NK-92 (cell line): Measurements from ENCODE around the gene TRIM71.
"Not testable (repeated sequence)": the region's sequence is repeated elsewhere in the genome, so short reads cannot be mapped to it uniquely, and the experiment has no call there.

Source experiments
- DNase-seq: peaks from one replicate; lab custom pipeline; 2025; ENCODE audit not compliant: unreplicated experiment; lab: John Stamatoyannopoulos, UW

Gene TRIM71

GRCh38 chr3:32886911-32887310, 69.1 kb downstream of the TRIM71 start:
- DNase-seq = no peak

GRCh38 chr3:32888739-32889138, 70.9 kb downstream of the TRIM71 start:
- no peak for DNase-seq

- no peak for DNase-seq
Measured at GRCh38 chr3:32890420-32891276, 72.9 kb downstream of the TRIM71 start.

- no peak for DNase-seq
Measured at GRCh38 chr3:32891365-32891764, 73.6 kb downstream of the TRIM71 start.

GRCh38 chr3:32892625-32893598, 75.1 kb downstream of the TRIM71 start:
- no peak for DNase-seq

GRCh38 chr3:32894977-32895376, 77.2 kb downstream of the TRIM71 start:
- no peak for DNase-seq

DNA sequence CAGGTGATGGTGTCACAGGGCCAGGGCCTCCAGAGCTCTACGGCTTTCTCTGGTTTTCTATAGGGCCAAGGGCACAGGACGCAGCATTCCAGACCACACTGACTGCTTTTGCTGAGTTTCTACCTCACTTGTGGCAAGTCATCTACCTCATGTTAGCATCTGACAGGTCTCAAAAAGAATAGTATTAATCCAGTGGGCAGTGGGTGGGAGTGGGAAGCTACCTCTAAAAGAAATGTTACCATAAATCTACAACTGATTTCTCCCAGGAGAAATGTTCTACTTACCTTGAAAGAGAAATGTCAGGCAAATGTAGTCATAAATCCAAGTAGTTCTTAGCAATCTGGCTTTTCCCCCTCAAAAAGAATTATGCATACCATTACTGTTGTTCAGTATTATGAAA, 77.9 kb downstream of the TRIM71 start:
- DNase-seq = no peak

GRCh38 chr3:32896143-32896542, 78.3 kb downstream of the TRIM71 start:
- DNase-seq = no peak

- DNase-seq = no peak
Measured at GRCh38 chr3:32897001-32897601, 79.3 kb downstream of the TRIM71 start.

- no peak for DNase-seq
Measured at GRCh38 chr3:32897981-32898623, 80.3 kb downstream of the TRIM71 start.

DNA sequence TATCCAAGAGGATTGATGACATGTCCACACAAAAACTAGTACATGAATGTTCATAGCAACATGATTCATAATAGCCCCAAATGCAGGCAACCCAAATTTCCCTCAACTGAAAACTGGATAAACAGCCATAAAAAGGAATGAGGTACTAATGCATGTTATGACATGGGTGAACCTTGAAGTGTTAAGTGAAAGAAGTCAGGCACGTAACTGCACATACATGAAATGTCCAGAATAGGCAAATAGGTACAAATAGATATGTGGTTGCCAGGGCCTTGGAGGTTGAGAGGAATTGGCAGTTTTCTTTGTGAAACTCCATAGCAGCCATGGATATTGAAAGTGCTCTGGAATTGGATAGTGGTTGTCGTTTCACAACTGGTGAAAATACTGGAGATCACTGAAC, 81.5 kb downstream of the TRIM71 start:
- no peak for DNase-seq

DNA sequence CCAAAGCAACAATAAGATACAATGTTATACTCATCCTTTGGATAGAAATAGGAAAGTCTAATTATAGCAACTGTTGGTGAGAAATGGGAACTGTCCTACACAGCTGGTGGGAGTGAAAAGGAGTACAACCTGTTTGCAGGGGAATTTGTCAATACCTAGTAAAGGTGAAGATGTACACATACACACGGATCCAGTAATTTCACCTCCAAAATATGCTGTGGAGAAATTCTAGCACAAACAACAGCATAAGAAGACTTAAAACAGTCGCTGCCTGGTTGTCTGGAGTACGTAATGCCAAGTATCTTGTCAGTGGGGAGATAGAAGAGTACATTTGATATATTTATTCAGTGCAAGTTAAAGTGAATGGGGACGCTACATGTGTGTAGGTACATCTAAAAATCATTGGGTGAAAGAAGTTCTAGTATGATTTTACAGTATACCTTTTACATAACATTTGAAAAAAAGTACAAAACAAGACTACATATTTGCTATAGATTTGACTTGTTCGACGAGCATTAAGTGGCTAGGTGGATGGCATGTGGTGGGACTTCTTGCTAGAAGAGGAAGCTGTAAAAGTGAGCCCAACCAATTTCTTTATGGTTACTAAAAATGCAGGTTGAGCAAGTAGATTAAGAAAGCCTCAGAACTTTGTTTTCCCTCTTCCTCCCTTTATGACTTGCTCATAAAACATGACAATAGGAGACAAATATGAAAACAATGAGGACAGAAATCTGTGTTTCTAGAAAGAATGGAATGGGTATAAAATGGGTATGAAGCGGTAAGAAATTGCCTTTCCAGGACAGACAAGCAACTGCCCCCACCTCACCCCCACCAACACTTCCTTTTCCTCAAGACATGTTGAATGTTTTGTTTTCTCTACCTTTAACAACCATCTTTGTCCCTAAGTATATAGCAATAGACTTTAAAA, 83.5 kb downstream of the TRIM71 start:
- no peak for DNase-seq

DNA sequence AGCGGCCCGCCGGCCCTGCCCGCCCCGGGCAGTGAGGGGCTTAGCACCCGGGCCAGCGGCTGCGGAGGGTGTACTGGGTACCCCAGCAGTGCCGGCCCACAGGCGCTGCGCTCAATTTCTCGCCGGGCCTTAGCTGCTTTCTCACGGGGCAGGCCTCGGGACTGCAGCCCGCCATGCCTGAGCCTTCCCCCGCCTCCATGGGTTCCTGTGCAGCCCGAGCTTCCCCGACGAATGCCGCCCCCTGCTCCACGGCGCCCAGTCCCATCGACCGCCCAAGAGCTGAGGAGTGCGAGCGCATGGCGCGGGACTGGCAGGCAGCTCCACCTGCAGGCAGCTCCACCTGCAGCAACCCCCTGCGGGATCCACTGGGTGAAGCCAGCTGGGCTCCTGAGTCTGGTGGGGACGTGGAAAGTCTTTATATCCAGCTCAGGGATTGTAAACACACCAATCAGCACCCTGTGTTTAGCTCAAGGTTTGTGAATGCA, 85.1 kb downstream of the TRIM71 start:
- DNase-seq = not testable (repeated sequence)

DNA sequence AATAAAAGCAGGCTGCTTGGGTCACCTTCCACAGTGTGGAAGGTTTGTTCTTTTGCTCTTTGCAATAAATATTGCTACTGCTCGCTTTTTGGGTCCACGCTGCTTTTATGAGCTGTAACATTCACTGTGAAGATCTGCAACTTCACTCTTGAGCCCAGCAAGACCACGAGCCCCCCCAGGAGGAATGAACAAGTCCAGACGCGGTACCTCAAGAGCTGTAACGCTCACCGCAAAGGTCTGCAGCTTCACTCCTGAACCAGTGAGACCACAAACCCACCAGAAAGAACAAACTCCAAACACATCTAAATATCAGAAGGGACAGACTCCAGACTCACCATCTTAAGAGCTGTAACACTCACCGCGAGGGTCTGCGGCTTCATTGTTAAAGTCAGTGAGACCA, 86.2 kb downstream of the TRIM71 start:
- no peak for DNase-seq

DNA sequence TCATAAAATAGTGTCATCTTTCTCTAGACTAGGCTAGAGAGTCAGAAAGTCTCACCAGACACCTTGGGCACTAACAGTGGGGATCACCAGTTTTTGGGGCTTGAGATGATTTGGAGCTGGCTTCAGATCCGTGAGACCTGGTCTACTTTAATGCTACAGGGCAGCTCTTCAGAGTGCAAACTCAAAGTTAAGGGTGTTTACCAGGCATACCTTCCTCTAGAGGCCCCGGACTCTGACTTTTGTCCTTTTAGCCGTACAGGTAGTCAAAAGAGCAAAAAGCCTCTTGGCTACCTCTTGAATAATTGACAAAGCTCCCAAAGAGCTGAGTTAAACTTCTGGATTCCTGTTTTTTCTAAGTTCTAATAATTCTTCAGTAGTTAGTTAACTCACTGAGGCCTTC, 92.2 kb downstream of the TRIM71 start:
- no peak for DNase-seq

GRCh38 chr3:32910954-32911353, 93.2 kb downstream of the TRIM71 start:
- no peak for DNase-seq

- DNase-seq = no peak
Measured at GRCh38 chr3:32912046-32912445, 94.2 kb downstream of the TRIM71 start.

DNA sequence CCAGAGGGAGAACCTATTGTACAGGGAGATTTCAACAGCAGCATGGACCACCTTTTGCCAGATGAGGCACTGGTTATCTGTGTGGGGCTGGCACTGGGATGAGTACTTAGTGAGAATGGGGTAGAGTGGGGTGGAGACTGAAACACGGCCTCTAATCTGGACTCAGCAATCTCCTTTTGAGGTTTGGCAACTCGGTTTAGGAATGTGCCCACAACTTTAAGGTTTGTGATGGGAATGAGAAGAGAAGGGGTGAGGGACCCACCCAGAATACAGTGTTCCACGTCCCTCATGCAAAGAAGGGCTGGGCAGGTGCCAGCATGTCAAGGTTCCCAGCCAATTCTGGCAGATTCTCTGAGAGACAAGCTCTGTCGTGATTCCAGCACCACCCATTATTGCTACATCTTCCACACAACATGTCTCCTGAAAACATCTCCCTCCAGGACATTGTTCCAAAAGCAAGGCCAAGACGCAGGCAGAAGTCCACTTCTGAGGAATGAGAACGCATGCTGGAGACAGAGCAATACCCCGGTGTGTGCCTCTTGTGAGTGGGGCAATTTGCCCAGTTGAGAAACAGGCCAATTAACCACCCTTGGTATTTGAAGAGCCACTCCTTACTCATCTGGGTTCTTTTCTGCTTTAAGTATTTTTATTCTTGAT, 96.1 kb downstream of the TRIM71 start:
- DNase-seq = no peak

- DNase-seq = no peak
Measured at GRCh38 chr3:32919920-32920319, 102.1 kb downstream of the TRIM71 start.
